ENCODE results near the gene AMPD3. TPM values are rescaled to one million over a fixed set of nuclear protein-coding genes. Genes with fewer than 3 reads are reported as not detected.

AMPD3 gene
- total RNA-seq, 1 donor from 2014 or later: 2.2 TPM

- DNase-seq (ENCODE audit: low spot score): no peak
- Mint-ChIP-seq H3K36me3 (ENCODE audit: low read depth) (peaks cover 24% of the 10 kb centered on the region), H3K9me3 (ENCODE audit: low read depth) (no peaks in the 10 kb centered on the region), H3K27me3 (ENCODE audit: low read depth) (no peaks in the 10 kb centered on the region), H3K4me1 (ENCODE audit: low read depth) (peaks cover 29% of the 10 kb centered on the region), H3K27ac (ENCODE audit: unreplicated experiment) (peak overlapping the region; percentile 1), H3K4me3 (ENCODE audit: unreplicated experiment) (no peak overlapping the region)
- no peak for TF ChIP-seq CTCF (IDR thresholded peaks at IDR 0.05)
Measured at GRCh38 chr11:10522276-10522675, 67.2 kb downstream of the AMPD3 start.

- no peak overlapping the region for H3K27ac Mint-ChIP-seq (ENCODE audit: unreplicated experiment)
- H3K4me3 Mint-ChIP-seq (ENCODE audit: unreplicated experiment): no peak overlapping the region
- DNase-seq (ENCODE audit: low spot score): no peak
- no peaks in the 10 kb centered on the region for H3K27me3 Mint-ChIP-seq (ENCODE audit: low read depth)
- peaks cover 27% of the 10 kb centered on the region for H3K4me1 Mint-ChIP-seq (ENCODE audit: low read depth)
- H3K9me3 Mint-ChIP-seq (ENCODE audit: low read depth): no peaks in the 10 kb centered on the region
- H3K36me3 Mint-ChIP-seq (ENCODE audit: low read depth): peaks cover 24% of the 10 kb centered on the region
- TF ChIP-seq CTCF (IDR thresholded peaks at IDR 0.05): no peak
Measured at GRCh38 chr11:10522921-10523320, 67.9 kb downstream of the AMPD3 start.

- H3K27ac Mint-ChIP-seq (ENCODE audit: unreplicated experiment): no peak overlapping the region
- peaks cover 27% of the 10 kb centered on the region for H3K36me3 Mint-ChIP-seq (ENCODE audit: low read depth)
- no peak for DNase-seq (ENCODE audit: low spot score)
- no peaks in the 10 kb centered on the region for H3K27me3 Mint-ChIP-seq (ENCODE audit: low read depth)
- no peak overlapping the region for H3K4me3 Mint-ChIP-seq (ENCODE audit: unreplicated experiment)
- no peaks in the 10 kb centered on the region for H3K9me3 Mint-ChIP-seq (ENCODE audit: low read depth)
- TF ChIP-seq CTCF (IDR thresholded peaks at IDR 0.05): no peak
- H3K4me1 Mint-ChIP-seq (ENCODE audit: low read depth): peaks cover 35% of the 10 kb centered on the region
Measured at GRCh38 chr11:10524471-10524870, 69.4 kb downstream of the AMPD3 start.

GRCh38 chr11:10526974-10527918, 72.2 kb downstream of the AMPD3 start:
- H3K4me3 Mint-ChIP-seq (ENCODE audit: unreplicated experiment): no peak overlapping the region
- peaks cover 52% of the 10 kb centered on the region for H3K4me1 Mint-ChIP-seq (ENCODE audit: low read depth)
- H3K9me3 Mint-ChIP-seq (ENCODE audit: low read depth): no peaks in the 10 kb centered on the region
- H3K27ac Mint-ChIP-seq (ENCODE audit: unreplicated experiment): peak overlapping the region; percentile 82
- no peak for TF ChIP-seq CTCF (IDR thresholded peaks at IDR 0.05)
- H3K36me3 Mint-ChIP-seq (ENCODE audit: low read depth): peaks cover 19% of the 10 kb centered on the region
- H3K27me3 Mint-ChIP-seq (ENCODE audit: low read depth): no peaks in the 10 kb centered on the region
- no peak for DNase-seq (ENCODE audit: low spot score)

- Mint-ChIP-seq H3K27ac (ENCODE audit: unreplicated experiment) (peak overlapping the region; percentile 10), H3K4me1 (ENCODE audit: low read depth) (peaks cover 54% of the 10 kb centered on the region), H3K9me3 (ENCODE audit: low read depth) (no peaks in the 10 kb centered on the region), H3K27me3 (ENCODE audit: low read depth) (no peaks in the 10 kb centered on the region), H3K36me3 (ENCODE audit: low read depth) (peaks cover 21% of the 10 kb centered on the region), H3K4me3 (ENCODE audit: unreplicated experiment) (no peak overlapping the region)
- no peak for DNase-seq (ENCODE audit: low spot score)
- TF ChIP-seq CTCF (IDR thresholded peaks at IDR 0.05): no peak
Measured at GRCh38 chr11:10528121-10528520, 73.1 kb downstream of the AMPD3 start.

Measured in chondrocyte (in vitro differentiated cells).